Smooth muscle cell (in vitro differentiated cells): ENCODE measurements around the gene SLC38A5. TPM values are rescaled to one million over a fixed set of nuclear protein-coding genes. Genes with fewer than 3 reads are reported as not detected.

ENCODE experiments used
- DNase-seq: peaks from one replicate; lab custom pipeline; 2025; ENCODE audit not compliant: unreplicated experiment; lab: John Stamatoyannopoulos, UW
- H2AFZ ChIP-seq: fragments of 200-600 bp; sonication (generic); 2 replicates; pipeline ENCODE4 v1.6.0; 2016; ENCODE audit warnings: antibody characterized with exemption, low read depth, mild to moderate bottlenecking
- H3F3A ChIP-seq: fragments of 200-600 bp; sonication (generic); 2 replicates; pipeline ENCODE4 v1.6.0; 2017; ENCODE audit warnings: antibody characterized with exemption, low read depth
- H3K27ac ChIP-seq: fragments of 200-600 bp; sonication (generic); 2 replicates; pipeline ENCODE4 v1.5.1; 2016; ENCODE audit warnings: low read depth, mild to moderate bottlenecking
- H3K27me3 ChIP-seq: fragments of 200-600 bp; sonication (generic); 2 replicates; pipeline ENCODE4 v1.6.1; 2016; ENCODE audit warnings: low read depth, mild to moderate bottlenecking
- H3K36me3 ChIP-seq: fragments of 200-600 bp; sonication (generic); 2 replicates; pipeline ENCODE4 v1.5.1; 2016; ENCODE audit warnings: low read depth
- H3K4me1 ChIP-seq: fragments of 200-600 bp; sonication (generic); 2 replicates; pipeline ENCODE4 v1.5.1; 2016; ENCODE audit warnings: low read depth
- H3K4me2 ChIP-seq: fragments of 200-600 bp; sonication (generic); 2 replicates; pipeline ENCODE4 v1.6.0; 2016; ENCODE audit warnings: mild to moderate bottlenecking
- H3K4me3 ChIP-seq: fragments of 200-600 bp; sonication (generic); 2 replicates; pipeline ENCODE4 v1.5.1; 2016; ENCODE audit warnings: mild to moderate bottlenecking
- H3K79me2 ChIP-seq: fragments of 200-600 bp; sonication (generic); 2 replicates; pipeline ENCODE4 v1.6.0; 2016; ENCODE audit warnings: low read depth, mild to moderate bottlenecking
- H3K9ac ChIP-seq: fragments of 200-600 bp; sonication (generic); 2 replicates; pipeline ENCODE4 v1.6.0; 2016; ENCODE audit warnings: low read depth
- H3K9me3 ChIP-seq: fragments of 200-600 bp; sonication (generic); replicated peaks from 2 replicates; pipeline ENCODE4 v1.5.1; 2016; ENCODE audit warnings: low read depth
- H4K20me1 ChIP-seq: fragments of 200-600 bp; sonication (generic); 2 replicates; pipeline ENCODE4 v1.6.0; 2016; ENCODE audit warnings: low read depth
- CTCF ChIP-seq: fragments of 200-600 bp; sonication (generic); IDR thresholded peaks from 2 replicates; pipeline ENCODE4 v1.5.1; 2017; ENCODE audit warnings: borderline replicate concordance, mild to moderate bottlenecking, antibody characterized with exemption; ENCODE audit not compliant: insufficient read depth, poor library complexity, severe bottlenecking
- WGBS: methylation state at CpG from one replicate; pipeline ENCODE4 v1.1.7; 2016; ENCODE audit warnings: low lambda C conversion rate; 5-methylcytosine and 5-hydroxymethylcytosine counted together
- polyA plus RNA-seq: library from polyadenylated mRNA; unstranded; fragments of >200 nt; fragmentation: Nextera tagmentation; extraction: Ambion mirVana; gene quantifications from 2 replicates; pipeline ENCODE4 v1.2.1, GENCODE V29; 2016
- total RNA-seq: library from RNA; depleted of rRNA; stranded (reverse); fragments of >200 nt; gene quantifications from 2 replicates; pipeline ENCODE4 v1.2.3, GENCODE V29; 2014

Gene SLC38A5
- total and polyA plus RNA-seq, 2 experiments from 2014 or later = 68.7 to 69.4 TPM

- Histone ChIP-seq H3K79me2 (no peaks in the 10 kb centered on the region), H4K20me1 (no peaks in the 10 kb centered on the region), H2AFZ (no peak overlapping the region), H3K4me1 (no peaks in the 10 kb centered on the region), H3K4me3 (no peak overlapping the region), H3K4me2 (no peak overlapping the region), H3F3A (no peaks in the 10 kb centered on the region), H3K9me3 (no peaks in the 10 kb centered on the region), H3K36me3 (no peaks in the 10 kb centered on the region), H3K27ac (no peak overlapping the region), H3K27me3 (no peaks in the 10 kb centered on the region), H3K9ac (no peak overlapping the region)
- no peak for TF ChIP-seq CTCF
- DNase-seq = no peak
- 79% methylated on average over 9 of the region's 9 CpGs for WGBS
Observed at GRCh38 chrX:48489296-48489695, 19.2 kb upstream of the SLC38A5 start.

- Histone ChIP-seq H3K4me2 (no peak overlapping the region), H3K9me3 (no peaks in the 10 kb centered on the region), H3F3A (no peaks in the 10 kb centered on the region), H2AFZ (no peak overlapping the region), H3K9ac (peak overlapping the region; percentile 76), H4K20me1 (no peaks in the 10 kb centered on the region), H3K27ac (peak overlapping the region; percentile 90), H3K36me3 (peaks cover 1% of the 10 kb centered on the region), H3K27me3 (no peaks in the 10 kb centered on the region), H3K4me1 (no peaks in the 10 kb centered on the region), H3K4me3 (no peak overlapping the region), H3K79me2 (no peaks in the 10 kb centered on the region)
- 85% methylated on average over 3 of the region's 3 CpGs for WGBS
- TF ChIP-seq CTCF = no peak
- no peak for DNase-seq
Observed at GRCh38 chrX:48488034-48488433, 18.0 kb upstream of the SLC38A5 start.

GRCh38 chrX:48487362-48487798 is 17.3 kb upstream of the SLC38A5 start:
- no peaks in the 10 kb centered on the region for H3K79me2 ChIP-seq
- no peak overlapping the region for H3K4me3 ChIP-seq
- WGBS = 55% methylated on average over 10 of the region's 10 CpGs
- H3K27me3 ChIP-seq = no peaks in the 10 kb centered on the region
- no peak overlapping the region for H3K4me2 ChIP-seq
- H3K9me3 ChIP-seq = no peaks in the 10 kb centered on the region
- no peaks in the 10 kb centered on the region for H3K4me1 ChIP-seq
- H3K9ac ChIP-seq = peak overlapping the region; percentile 78
- no peaks in the 10 kb centered on the region for H4K20me1 ChIP-seq
- no peak for TF ChIP-seq CTCF
- H3F3A ChIP-seq = no peaks in the 10 kb centered on the region
- H3K36me3 ChIP-seq = peaks cover 4% of the 10 kb centered on the region
- no peak overlapping the region for H2AFZ ChIP-seq
- no peak for DNase-seq
- H3K27ac ChIP-seq = peak overlapping the region; percentile 90

GRCh38 chrX:48482526-48482925 is 12.5 kb upstream of the SLC38A5 start:
- H3K9me3 ChIP-seq = no peaks in the 10 kb centered on the region
- no peak overlapping the region for H3K9ac ChIP-seq
- H3K4me1 ChIP-seq = no peaks in the 10 kb centered on the region
- H4K20me1 ChIP-seq = no peaks in the 10 kb centered on the region
- H3K27ac ChIP-seq = no peak overlapping the region
- 77% methylated on average over 7 of the region's 7 CpGs for WGBS
- no peaks in the 10 kb centered on the region for H3F3A ChIP-seq
- no peak for DNase-seq
- H2AFZ ChIP-seq = no peak overlapping the region
- no peak overlapping the region for H3K4me2 ChIP-seq
- no peaks in the 10 kb centered on the region for H3K79me2 ChIP-seq
- H3K4me3 ChIP-seq = no peak overlapping the region
- no peak for TF ChIP-seq CTCF
- no peaks in the 10 kb centered on the region for H3K27me3 ChIP-seq
- H3K36me3 ChIP-seq = peaks cover 4% of the 10 kb centered on the region
